G401.6 (cell line): ENCODE results near the gene IGFLR1.
A peak's percentile ranks its signal among the peaks of the same experiment; 100 is the strongest.
"Not testable (repeated sequence)": the region's sequence is repeated elsewhere in the genome, so short reads cannot be mapped to it uniquely, and the experiment has no call there.

Experiments
- FAIRE-seq: peaks from 2 replicates; lab custom pipeline; 2012; peaks lifted over from hg19 to GRCh38; lab: Jason Lieb, UNC

IGFLR1 gene

DNA sequence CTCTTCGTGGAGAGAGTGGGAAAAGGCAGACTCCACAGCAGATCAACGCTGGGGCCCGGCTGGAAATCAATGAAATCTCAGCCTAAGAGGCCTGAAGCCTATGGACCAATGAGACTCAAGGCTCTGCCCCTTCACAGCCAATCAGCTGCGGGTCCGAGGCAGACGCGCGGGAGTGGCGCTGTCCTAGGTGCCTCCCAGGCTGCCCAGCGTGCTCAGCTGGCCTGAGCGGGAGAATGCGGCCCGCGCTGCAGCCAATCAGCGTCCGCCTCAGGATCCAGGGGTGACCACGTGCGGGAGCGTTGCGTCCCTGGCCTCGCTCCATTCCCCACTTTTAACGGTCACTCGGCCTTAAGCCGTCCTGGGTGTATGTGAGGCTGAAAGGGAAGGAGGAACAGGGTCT, 38.0 kb downstream of the IGFLR1 start, which contains the start of gene ZBTB32:
ZBTB32 (plus strand) TSS at position 341 of the 400 bp plus-strand sequence. CDS start 10,069 bp downstream, outside the sequence.
- no peak for FAIRE-seq

DNA sequence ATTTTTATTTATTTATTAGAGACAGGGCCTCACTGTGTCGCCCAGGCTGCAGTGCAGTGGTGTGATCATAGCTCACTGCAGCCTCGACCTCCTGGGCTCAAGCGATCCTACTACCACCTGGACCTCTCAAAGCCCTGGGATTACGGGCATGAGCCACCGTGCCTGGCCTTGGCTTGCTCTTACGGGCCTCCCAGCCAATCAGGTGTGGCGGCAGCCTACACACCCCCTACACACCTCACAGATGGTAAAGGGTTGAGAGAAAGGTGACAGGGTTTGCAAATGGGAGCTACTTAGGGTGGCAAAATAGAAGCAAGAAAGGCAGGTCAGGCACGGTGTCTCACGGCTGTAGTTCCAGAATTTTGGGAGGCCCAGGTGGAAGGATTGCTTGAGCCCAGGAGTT, 38.9 kb downstream of the IGFLR1 start:
- no peak for FAIRE-seq

DNA sequence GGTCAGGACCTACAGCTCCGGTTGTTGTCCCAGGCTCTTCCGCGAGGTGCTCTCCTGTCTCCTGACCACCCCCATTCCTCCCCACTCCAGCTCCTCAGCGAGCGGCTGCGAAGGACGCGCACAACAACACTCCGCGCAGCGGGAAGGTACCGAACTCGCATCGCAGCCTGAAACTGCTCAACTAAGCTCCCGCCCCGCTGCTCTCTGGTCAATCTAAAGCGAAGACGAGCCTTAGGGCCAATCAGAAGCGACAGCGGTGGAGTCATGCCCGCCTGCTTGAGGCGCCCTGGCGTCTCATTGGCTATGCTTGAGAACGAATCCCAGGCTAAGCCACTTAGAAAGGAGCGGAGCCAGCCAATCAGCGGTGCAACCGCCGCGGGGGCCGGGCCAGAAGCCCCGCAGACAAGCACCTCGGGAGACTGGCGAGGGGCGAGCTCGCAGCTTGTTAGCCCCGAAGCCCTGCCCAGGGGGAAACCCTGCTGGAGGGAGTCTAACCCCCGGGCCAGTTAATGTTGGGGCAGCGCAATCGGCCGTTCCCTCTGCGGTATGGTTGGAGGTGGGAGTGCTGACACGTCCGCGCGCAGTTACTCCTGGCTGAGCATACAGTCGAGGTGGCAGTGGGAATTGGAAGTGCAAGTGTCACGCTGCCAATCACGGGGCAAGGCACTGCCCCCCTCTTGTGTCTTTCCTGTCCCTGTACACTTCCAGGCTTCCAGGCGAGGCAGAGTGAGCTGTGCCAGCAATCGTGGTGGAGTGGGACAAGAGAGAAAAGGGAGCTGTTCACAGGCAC, 39.8 kb downstream of the IGFLR1 start:
- peak; percentile 97 for FAIRE-seq

DNA sequence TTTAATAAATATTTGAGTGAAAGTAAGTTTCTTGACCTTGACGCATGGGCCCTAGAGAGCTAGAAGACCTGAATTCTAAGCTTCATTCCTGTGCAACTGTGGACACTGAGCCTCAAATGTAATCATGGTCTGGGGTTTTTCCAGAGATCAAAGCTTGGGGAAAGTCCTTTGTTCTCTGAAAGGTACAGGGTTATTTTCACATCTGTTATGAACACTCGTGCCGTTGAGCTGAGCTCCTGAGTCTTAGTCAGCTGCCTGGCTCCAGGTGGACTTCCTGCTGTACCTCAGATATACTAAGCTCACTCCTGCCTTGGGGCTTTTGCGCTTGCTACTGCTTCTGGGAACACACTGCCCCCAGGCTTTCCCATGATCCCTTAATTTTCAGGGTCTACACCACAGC, 45.4 kb downstream of the IGFLR1 start:
- FAIRE-seq: no peak

DNA sequence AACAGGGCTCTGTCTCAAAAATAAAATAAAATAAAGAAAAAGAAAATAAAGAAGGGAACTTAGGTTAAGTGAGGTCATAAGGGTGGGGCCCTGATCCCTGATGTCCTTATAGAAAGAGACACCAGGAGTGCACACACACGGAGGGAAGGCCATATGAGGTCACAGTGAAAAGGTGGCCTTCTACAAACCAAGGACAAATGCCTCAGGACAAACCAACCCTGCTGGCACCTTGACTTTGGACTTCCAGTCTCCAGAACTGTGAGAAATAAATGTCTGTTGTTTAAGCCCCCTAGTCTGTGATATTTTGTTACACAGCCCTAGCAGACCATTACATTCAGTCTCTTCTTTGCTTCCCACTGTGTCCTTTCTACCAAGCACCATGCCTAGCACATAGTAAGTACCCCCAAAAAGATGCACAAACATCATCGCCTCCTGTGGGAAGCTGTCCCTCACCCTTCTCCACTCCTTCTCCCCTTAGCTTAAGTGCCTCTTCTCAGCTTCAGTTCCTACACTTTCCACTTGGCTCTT, 46.3 kb downstream of the IGFLR1 start:
- no peak for FAIRE-seq

DNA sequence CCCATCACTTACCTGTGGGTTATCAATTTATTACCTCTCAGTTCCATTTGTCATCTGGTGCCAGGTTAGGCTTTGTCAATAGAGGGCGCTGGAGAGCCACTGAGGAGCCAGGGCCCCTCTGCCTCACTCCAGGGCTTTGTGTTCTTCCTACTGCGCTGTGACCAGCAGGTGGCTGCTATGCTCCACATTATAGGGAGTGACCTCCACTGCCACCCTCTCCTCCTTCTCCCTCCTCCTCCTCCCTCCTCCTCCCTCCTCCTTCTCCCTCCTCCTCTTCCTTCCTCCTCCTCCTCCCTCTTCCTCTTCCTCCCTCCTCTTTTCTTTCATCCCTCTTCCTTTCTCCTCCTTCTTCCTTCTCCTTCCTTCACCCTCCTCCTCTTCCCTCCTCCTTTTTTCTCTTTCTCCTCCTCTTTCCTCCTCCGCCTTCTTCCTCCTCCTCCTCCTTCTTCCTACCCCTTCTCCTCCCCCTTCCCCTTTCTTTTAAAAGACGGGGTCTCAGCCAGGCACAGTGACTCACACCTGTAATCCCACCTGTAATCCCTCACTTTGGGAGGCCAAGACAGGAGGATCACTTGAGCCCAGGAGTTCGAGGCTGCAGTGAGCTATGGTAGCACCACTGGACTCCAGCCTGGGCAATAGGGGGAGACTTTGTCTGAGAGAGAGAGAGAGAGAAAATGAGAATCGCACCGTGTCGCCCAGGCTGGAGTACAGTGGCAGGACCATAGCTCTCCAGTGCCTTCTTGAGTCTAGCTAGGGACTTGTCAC, 48.2 kb downstream of the IGFLR1 start:
- peak; percentile 83 for FAIRE-seq

DNA sequence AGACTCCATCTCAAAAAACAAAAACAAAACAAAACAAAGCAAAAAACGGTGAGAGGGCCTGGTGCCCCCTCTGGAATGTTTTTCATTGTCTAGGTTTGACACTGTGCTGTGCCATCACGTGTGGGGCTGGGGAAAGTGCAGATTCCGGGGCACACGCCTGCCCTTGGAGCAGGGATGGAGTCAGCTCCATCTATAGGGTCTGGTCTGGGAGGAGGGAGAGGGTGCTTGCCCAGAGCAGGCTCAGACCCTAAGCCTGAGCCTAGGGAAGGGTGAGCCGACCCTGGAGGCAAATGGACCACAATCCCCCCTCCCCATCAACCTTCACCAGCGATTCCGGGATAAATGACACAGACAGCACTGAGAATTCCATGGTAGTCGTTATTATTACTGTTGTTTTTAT, 48.8 kb downstream of the IGFLR1 start:
- FAIRE-seq: no peak

DNA sequence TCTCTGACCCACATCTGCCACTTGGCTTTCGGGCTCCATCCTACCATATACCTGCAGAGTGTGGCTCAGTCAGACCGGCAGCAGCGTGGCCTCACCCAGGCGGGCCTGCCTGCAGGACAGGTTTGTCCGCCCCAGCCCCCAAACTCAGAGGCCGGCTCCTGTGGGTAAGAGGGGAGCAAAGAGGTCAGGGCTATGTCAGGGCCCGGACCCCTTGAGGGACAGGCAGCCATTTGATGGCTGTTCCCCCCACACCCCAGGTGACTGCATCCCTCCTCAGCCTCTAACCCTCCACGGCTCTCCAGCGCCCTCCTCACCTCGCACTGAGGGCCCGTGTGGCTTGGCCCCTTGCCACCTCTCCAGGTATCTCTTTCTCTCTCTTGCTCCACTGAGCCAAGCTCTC, 50.2 kb downstream of the IGFLR1 start:
- no peak for FAIRE-seq

DNA sequence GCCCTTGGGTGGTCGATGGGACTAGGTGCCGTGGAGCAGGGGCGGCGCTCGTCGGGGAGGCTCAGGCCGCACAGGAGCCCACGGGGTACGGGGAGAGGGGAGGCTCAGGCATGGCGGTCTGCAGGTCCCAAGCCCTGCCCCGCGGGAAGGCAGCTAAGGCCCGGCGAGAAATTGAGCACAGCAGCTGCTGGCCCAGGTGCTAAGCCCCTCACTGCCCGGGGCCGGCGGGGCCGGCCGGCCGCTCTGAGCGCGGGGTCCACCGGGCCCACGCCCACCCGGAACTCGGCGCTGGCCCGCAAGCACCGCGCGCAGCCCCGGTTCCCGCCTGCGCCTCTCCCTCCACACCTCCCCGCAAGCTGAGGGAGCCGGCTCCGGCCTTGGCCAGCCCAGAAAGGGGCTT, 51.1 kb downstream of the IGFLR1 start:
- not testable (repeated sequence) for FAIRE-seq

DNA sequence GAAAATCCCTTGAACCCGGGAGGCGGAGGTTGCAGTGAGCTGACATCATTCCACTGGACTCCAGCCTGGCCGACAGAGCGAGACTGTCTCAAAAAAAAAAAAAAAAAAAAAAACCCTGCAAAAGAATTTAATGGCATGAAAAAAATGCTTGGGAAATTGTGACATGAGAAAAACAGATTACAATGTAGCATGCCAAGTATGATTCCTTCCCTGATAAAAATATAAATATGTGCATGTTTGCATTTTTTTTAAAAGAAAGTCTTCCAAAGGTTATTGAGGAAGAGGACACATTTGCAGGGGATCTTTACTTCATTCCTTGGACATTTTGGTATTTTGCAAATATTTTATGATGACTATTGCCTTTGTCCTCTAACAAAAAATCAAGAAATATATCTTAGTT, 52.4 kb downstream of the IGFLR1 start:
- no peak for FAIRE-seq
